ENCODE results near the gene CCDC12. TPM values are rescaled to one million over a fixed set of nuclear protein-coding genes. Genes with fewer than 3 reads are reported as not detected.

The CCDC12 gene
- total RNA-seq, 1 donor from 2014 or later = 44.6 TPM

Other genes with a start within 250 kb of the CCDC12 start
- 0.14 TPM in 1 of 2 replicates, not detected in the other for gene MYL3, start 113.3 kb downstream of the CCDC12 start, total RNA-seq
- 0.19 and 0.85 TPM in 2 replicates for gene PTH1R, start 99.0 kb downstream of the CCDC12 start, total RNA-seq
- gene NBEAL2, start 2.9 kb upstream of the CCDC12 start, total RNA-seq = 30.6 and 52.2 TPM in 2 replicates
- gene SETD2, start 187.4 kb upstream of the CCDC12 start, total RNA-seq = 37.8 and 51.8 TPM in 2 replicates

Measured in dermis blood vessel endothelial cell (primary cell).